Mesenchymal stem cell (in vitro differentiated cells and primary cell): ENCODE results near the gene PRKAG1.

Experiments used
- DNase-seq: peaks from one replicate; pipeline ENCODE4 v3.0.0-alpha.2; 2013
- H2AFZ ChIP-seq: one replicate; pipeline ENCODE4 v1.6.1; 2013; ENCODE audit warnings: low read depth, mild to moderate bottlenecking, control low read depth, inconsistent platforms, low read length, moderate library complexity
- H2AK5ac ChIP-seq: 2 replicates; pipeline ENCODE4 v1.6.1; 2013; ENCODE audit warnings: low read length, moderate library complexity, mild to moderate bottlenecking, inconsistent platforms; ENCODE audit not compliant: severe bottlenecking
- H2BK120ac ChIP-seq: one replicate; pipeline ENCODE4 v1.6.1; 2013; ENCODE audit warnings: low read depth, mild to moderate bottlenecking, inconsistent platforms, low read length, moderate library complexity
- H2BK12ac ChIP-seq, 2 experiments: one replicate each; pipeline ENCODE4 v1.6.1; 2013; ENCODE audit warnings: inconsistent platforms in 2 of 2, low read length in 2 of 2, mild to moderate bottlenecking in 2 of 2, moderate library complexity in 2 of 2, control low read depth in 1 of 2
- H2BK15ac ChIP-seq: one replicate; pipeline ENCODE4 v1.6.1; 2013; ENCODE audit warnings: mild to moderate bottlenecking, low read depth, inconsistent platforms; ENCODE audit not compliant: poor library complexity, severe bottlenecking
- H2BK5ac ChIP-seq: 2 replicates; pipeline ENCODE4 v1.6.1; 2013; ENCODE audit warnings: low read depth, mild to moderate bottlenecking, low read length, control low read depth, inconsistent platforms; ENCODE audit not compliant: poor library complexity, severe bottlenecking
- H3K14ac ChIP-seq, 2 experiments: one replicate each; pipeline ENCODE4 v1.6.1; 2013; ENCODE audit warnings: inconsistent platforms in 2 of 2, low read length in 2 of 2, control low read depth in 1 of 2, mild to moderate bottlenecking in 1 of 2, moderate library complexity in 1 of 2
- H3K18ac ChIP-seq, 2 experiments: one replicate each; pipeline ENCODE4 v1.6.1; 2013; ENCODE audit warnings: inconsistent platforms in 2 of 2, low read length in 2 of 2, control low read depth in 1 of 2, low read depth in 1 of 2, mild to moderate bottlenecking in 1 of 2
- H3K23ac ChIP-seq, 2 experiments: one replicate each; pipeline ENCODE4 v1.6.1; 2013; ENCODE audit warnings: inconsistent platforms in 2 of 2, low read length in 2 of 2, mild to moderate bottlenecking in 2 of 2, moderate library complexity in 2 of 2, control low read depth in 1 of 2
- H3K27ac ChIP-seq: 2 replicates; pipeline ENCODE4 v1.5.1; 2013; ENCODE audit warnings: mild to moderate bottlenecking, moderate library complexity, low read length, control low read depth, inconsistent platforms; ENCODE audit not compliant: poor library complexity, severe bottlenecking
- H3K27me3 ChIP-seq, 2 experiments: 2 replicates each; pipeline versions ENCODE4 v1.6.1 to v1.7.0; 2013; ENCODE audit warnings: low read length in 2 of 2, mild to moderate bottlenecking in 2 of 2, moderate library complexity in 2 of 2, control low read depth in 1 of 2, inconsistent platforms in 1 of 2; ENCODE audit not compliant: control insufficient read depth in 1 of 2, insufficient read depth in 1 of 2
- H3K36me3 ChIP-seq, 2 experiments: 2 replicates each; pipeline versions ENCODE4 v1.6.1 to v1.7.0; 2013; ENCODE audit warnings: low read length in 2 of 2, control low read depth in 1 of 2, inconsistent platforms in 1 of 2, low read depth in 1 of 2, mild to moderate bottlenecking in 1 of 2; ENCODE audit not compliant: insufficient read depth in 2 of 2, control insufficient read depth in 1 of 2
- H3K4ac ChIP-seq, 2 experiments: one replicate each; pipeline ENCODE4 v1.6.1; 2013; ENCODE audit warnings: inconsistent platforms in 2 of 2, low read length in 2 of 2, mild to moderate bottlenecking in 2 of 2, moderate library complexity in 2 of 2, control low read depth in 1 of 2, low read depth in 1 of 2
- H3K4me1 ChIP-seq: 2 replicates; pipeline ENCODE4 v1.6.1; 2013; ENCODE audit warnings: low read depth, low read length, control low read depth; ENCODE audit not compliant: control insufficient read depth, insufficient read depth
- H3K4me2 ChIP-seq: 2 replicates; pipeline ENCODE4 v1.6.1; 2013; ENCODE audit warnings: low read length, mild to moderate bottlenecking, inconsistent platforms; ENCODE audit not compliant: poor library complexity, severe bottlenecking
- H3K4me3 ChIP-seq, 2 experiments: 2 replicates each; pipeline versions ENCODE4 v1.5.1 to v1.7.0; 2013; ENCODE audit warnings: low read length in 2 of 2, mild to moderate bottlenecking in 2 of 2, control low read depth in 1 of 2, low read depth in 1 of 2; ENCODE audit not compliant: insufficient read depth in 1 of 2
- H3K79me1 ChIP-seq: replicated peaks from 2 replicates; pipeline ENCODE4 v1.6.1; 2013; ENCODE audit warnings: mild to moderate bottlenecking, control low read depth, low read length, inconsistent platforms; ENCODE audit not compliant: poor library complexity, severe bottlenecking
- H3K9ac ChIP-seq: 2 replicates; pipeline ENCODE4 v1.7.0; 2013; ENCODE audit warnings: mild to moderate bottlenecking, low read length, moderate library complexity
- H3K9me3 ChIP-seq: 2 replicates; pipeline ENCODE4 v1.7.0; 2013; ENCODE audit warnings: mild to moderate bottlenecking, low read length; ENCODE audit not compliant: control insufficient read depth
- H4K8ac ChIP-seq: one replicate; pipeline ENCODE4 v1.6.1; 2013; ENCODE audit warnings: inconsistent platforms, mild to moderate bottlenecking, low read length, moderate library complexity
- H4K91ac ChIP-seq: one replicate; pipeline ENCODE4 v1.6.1; 2013; ENCODE audit warnings: mild to moderate bottlenecking, low read length, inconsistent platforms
- WGBS: methylation state at CpG from one replicate; pipeline ENCODE4 v1.1.7; 2013; ENCODE audit warnings: mixed read lengths; 5-methylcytosine and 5-hydroxymethylcytosine counted together

The PRKAG1 gene

DNA sequence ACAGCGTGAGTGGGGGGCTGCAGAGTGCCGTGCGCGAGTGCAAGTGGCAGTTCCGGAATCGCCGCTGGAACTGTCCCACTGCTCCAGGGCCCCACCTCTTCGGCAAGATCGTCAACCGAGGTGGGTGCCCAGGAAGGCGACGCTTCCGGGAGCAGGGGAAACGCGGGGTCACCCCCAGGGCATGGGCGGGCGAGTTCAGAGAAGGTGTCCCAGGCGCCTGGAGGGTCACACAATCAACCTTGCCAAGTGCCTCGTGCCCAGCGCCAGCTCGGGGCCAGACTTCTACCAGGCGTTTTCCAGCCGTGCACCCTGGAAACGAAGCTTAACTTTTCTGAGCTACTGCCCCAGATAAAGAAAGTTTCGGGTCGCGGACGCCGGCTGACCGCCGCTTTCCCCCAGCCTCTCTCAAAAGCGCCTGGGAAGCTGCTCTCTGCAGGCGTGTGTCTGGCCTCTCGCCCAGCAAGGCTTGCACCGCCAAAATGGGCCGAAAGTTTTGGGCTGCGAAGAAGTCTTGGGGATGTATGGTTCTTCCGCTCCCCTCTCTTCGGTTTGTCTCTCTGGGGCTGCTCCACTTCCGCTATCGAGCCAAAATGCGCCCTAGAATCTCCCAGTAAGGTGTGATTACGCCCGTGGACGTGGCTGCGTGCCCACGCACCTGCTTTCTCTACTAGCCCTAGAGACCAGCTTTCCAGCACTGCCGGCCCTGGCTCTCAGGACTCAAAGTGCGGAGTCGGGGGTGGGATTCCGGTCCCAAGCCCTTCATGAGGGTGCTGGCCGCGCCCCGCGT is 38.8 kb downstream of the PRKAG1 start:
- no peaks in the 10 kb centered on the region for H3K36me3 ChIP-seq
- H3K23ac ChIP-seq = peak overlapping the region in 1 of 2 experiments; percentile 57
- no peak overlapping the region for H3K9ac ChIP-seq
- peaks cover 96% of the 10 kb centered on the region in 2 experiments for H3K27me3 ChIP-seq
- no peak for DNase-seq
- H2BK15ac ChIP-seq = no peak overlapping the region
- no peak overlapping the region for H2AK5ac ChIP-seq
- no peak overlapping the region for H2BK5ac ChIP-seq
- no peaks in the 10 kb centered on the region for H3K79me1 ChIP-seq
- H3K27ac ChIP-seq = no peak overlapping the region
- peak overlapping the region; percentile 40 for H3K4me2 ChIP-seq
- H2BK120ac ChIP-seq = no peak overlapping the region
- H3K18ac ChIP-seq = no peak overlapping the region
- no peak overlapping the region for H2BK12ac ChIP-seq
- no peaks in the 10 kb centered on the region for H3K9me3 ChIP-seq
- WGBS = 4% methylated on average over 55 of the region's 55 CpGs
- peak overlapping the region in 1 of 2 experiments; percentile 40 for H3K4me3 ChIP-seq
- H3K14ac ChIP-seq = no peak overlapping the region
- H4K8ac ChIP-seq = peak overlapping the region; percentile 5
- H3K4ac ChIP-seq = no peak overlapping the region
- H3K4me1 ChIP-seq = peaks cover 39% of the 10 kb centered on the region
- H2AFZ ChIP-seq = no peak overlapping the region
- no peak overlapping the region for H4K91ac ChIP-seq

DNA sequence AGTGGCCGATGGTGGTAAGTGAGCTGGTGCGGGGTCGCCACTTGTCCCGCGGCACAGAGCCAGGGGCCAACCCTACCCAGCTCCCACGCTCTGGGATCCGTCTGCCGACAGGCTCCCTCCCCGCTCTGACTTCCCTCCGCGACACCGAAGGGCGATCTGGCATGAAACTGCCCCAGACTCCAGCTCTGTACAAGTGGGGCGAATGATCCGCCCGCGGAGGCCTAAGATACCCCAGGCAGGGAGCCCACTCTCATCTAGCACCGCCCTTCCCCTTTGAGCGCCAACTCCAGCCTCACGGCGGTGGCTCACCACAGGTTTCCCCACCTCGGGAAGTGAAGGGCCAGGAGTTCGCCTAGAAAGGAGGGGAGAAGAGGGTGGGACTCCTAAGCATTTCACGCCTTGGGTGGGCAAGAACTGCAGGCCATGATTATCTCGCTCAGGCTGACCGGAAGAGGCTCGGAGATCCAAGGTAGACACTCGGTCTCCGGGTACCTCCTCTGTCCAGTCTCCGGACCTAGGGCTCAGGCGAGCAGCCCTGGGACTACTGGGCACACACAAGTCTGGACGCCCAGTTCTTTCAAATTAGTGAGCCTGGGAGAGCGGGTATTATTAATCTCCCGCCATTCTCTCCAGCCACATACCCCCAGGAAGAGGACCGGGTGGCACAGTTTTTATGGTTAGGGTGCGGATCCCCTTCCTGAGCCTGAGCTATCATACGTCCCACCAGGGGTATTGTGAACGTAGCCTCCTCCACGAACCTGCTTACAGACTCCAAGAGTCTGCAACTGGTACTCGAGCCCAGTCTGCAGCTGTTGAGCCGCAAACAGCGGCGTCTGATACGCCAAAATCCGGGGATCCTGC is 39.6 kb downstream of the PRKAG1 start:
- Histone ChIP-seq H2BK120ac (no peak overlapping the region), H3K18ac (peak overlapping the region in 1 of 2 experiments; percentile 41), H3K27ac (no peak overlapping the region), H2BK5ac (no peak overlapping the region), H3K9me3 (no peaks in the 10 kb centered on the region), H3K23ac (peak overlapping the region; percentile 53 to 57), H3K4me3 (peak overlapping the region; percentile 34 to 40), H3K4ac (no peak overlapping the region), H4K91ac (peak overlapping the region; percentile 82), H3K4me2 (peak overlapping the region; percentile 40), H3K9ac (no peak overlapping the region), H3K4me1 (peaks cover 41% of the 10 kb centered on the region), H2AK5ac (no peak overlapping the region), H2BK12ac (no peak overlapping the region), H3K79me1 (no peaks in the 10 kb centered on the region), H2BK15ac (no peak overlapping the region), H3K27me3 (peaks cover 96% of the 10 kb centered on the region in 2 experiments), H2AFZ (peak overlapping the region; percentile 49), H3K14ac (peak overlapping the region in 1 of 2 experiments; percentile 53), H4K8ac (peak overlapping the region; percentile 5), H3K36me3 (no peaks in the 10 kb centered on the region)
- DNase-seq = no peak
- 5% methylated on average over 45 of the region's 45 CpGs for WGBS

DNA sequence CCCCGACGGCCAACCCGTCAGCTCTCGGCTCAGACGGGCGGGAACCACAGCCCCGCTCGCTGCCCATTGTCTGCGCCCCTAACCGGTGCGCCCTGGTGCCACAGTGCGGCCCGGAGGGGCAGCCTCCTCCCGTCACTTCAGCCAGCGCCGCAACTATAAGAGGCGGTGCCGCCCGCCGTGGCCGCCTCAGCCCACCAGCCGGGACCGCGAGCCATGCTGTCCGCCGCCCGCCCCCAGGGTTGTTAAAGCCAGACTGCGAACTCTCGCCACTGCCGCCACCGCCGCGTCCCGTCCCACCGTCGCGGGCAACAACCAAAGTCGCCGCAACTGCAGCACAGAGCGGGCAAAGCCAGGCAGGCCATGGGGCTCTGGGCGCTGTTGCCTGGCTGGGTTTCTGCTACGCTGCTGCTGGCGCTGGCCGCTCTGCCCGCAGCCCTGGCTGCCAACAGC is 40.3 kb downstream of the PRKAG1 start, which contains the start of gene WNT1:
Gene WNT1 (plus strand): TSS at position 32 of the 450 bp plus-strand sequence. CDS start 329 bp downstream, at position 361.
- H3K79me1 ChIP-seq = no peaks in the 10 kb centered on the region
- H3K4me1 ChIP-seq = peaks cover 44% of the 10 kb centered on the region
- peaks cover 96% of the 10 kb centered on the region in 2 experiments for H3K27me3 ChIP-seq
- no peak within 1 kb of the TSS for H2BK5ac ChIP-seq
- no peak within 1 kb of the TSS for H2BK12ac ChIP-seq
- H3K4ac ChIP-seq = no peak within 1 kb of the TSS
- no peaks in the 10 kb centered on the region for H3K9me3 ChIP-seq
- H3K4me2 ChIP-seq = peak within 1 kb of the TSS; percentile 35
- H3K9ac ChIP-seq = no peak within 1 kb of the TSS
- 4% methylated on average over 39 of the region's 45 CpGs for WGBS
- peak within 1 kb of the TSS in 1 of 2 experiments; percentile 53 for H3K14ac ChIP-seq
- H4K91ac ChIP-seq = peak within 1 kb of the TSS; percentile 82
- no peak within 1 kb of the TSS for H3K27ac ChIP-seq
- no peaks in the 10 kb centered on the region for H3K36me3 ChIP-seq
- peak within 1 kb of the TSS in 1 of 2 experiments; percentile 41 for H3K18ac ChIP-seq
- no peak within 1 kb of the TSS for H2BK120ac ChIP-seq
- H2BK15ac ChIP-seq = no peak within 1 kb of the TSS
- peak within 1 kb of the TSS; percentile 53 to 85 for H3K23ac ChIP-seq
- no peak within 1 kb of the TSS for H4K8ac ChIP-seq
- H3K4me3 ChIP-seq = peak within 1 kb of the TSS in 1 of 2 experiments; percentile 34
- H2AFZ ChIP-seq = peak within 1 kb of the TSS; percentile 49
- H2AK5ac ChIP-seq = no peak within 1 kb of the TSS
- no peak for DNase-seq
